ENCODE results near the gene HNMT. TPM values are rescaled to one million over a fixed set of nuclear protein-coding genes. Genes with fewer than 3 reads are reported as not detected.
"Not testable (repeated sequence)": the region's sequence is repeated elsewhere in the genome, so short reads cannot be mapped to it uniquely, and the experiment has no call there.

HNMT gene
- total and polyA plus RNA-seq, 2 of the 13 experiments (the other 11 are each of a cell fraction or from before 2014, with no cell fraction given): 279 to 309 TPM

- BruUV-seq (replicated peaks); H3K9ac ChIP-seq (ENCODE audit: insufficient read depth, low read depth, low read length); POLR2A ChIA-PET; H3K9me3 ChIP-seq (ENCODE audit: low read length); H3K36me3 ChIP-seq (replicated peaks in 1 of 2; ENCODE audit: control insufficient read depth in 1 of 2, insufficient read depth in 2 of 2, low read length in 2 of 2); H3K27ac ChIP-seq (ENCODE audit: extremely low read length, insufficient read depth, low read length); in situ Hi-C loops (cut with HindIII; ENCODE audit: extremely low pct_ligation_motif_present, low pct_unique_long_range_greater_than_20kb); H3K4me3 ChIP-seq (replicated peaks in 1 of 3; ENCODE audit: insufficient read depth in 1 of 3, low read depth in 2 of 3, low read length in 3 of 3); H3K27me3 ChIP-seq (ENCODE audit: control insufficient read depth in 1 of 2, insufficient read depth in 2 of 2, low read length in 2 of 2); H2AFZ ChIP-seq (ENCODE audit: low read length); H3K79me2 ChIP-seq (ENCODE audit: insufficient read depth, low read length); H4K20me1 ChIP-seq (ENCODE audit: insufficient read depth, low read length); CTCF ChIA-PET (ENCODE audit: low intra/inter-chr PET ratio, low total read pairs); H3K4me1 ChIP-seq (ENCODE audit: insufficient read depth, low read length); H3K4me2 ChIP-seq (ENCODE audit: low read depth, low read length); intact Hi-C loops (cut with micrococcal nuclease; ENCODE audit: unreplicated experiment); FAIRE-seq; ATAC-seq; DNase-seq (ENCODE audit: low spot score): not testable (repeated sequence)
- WGBS (ENCODE audit: low lambda C conversion rate): 79% methylated on average over 6 of the region's 6 CpGs
Measured at GRCh38 chr2:138043588-138043987, 79.3 kb downstream of the HNMT start.

GRCh38 chr2:138058427-138058826, 94.2 kb downstream of the HNMT start:
- in situ Hi-C loops (cut with HindIII; ENCODE audit: extremely low pct_ligation_motif_present, low pct_unique_long_range_greater_than_20kb): no loop called here
- DNase-seq (ENCODE audit: low spot score): peak; percentile 13
- intact Hi-C loops (cut with micrococcal nuclease; ENCODE audit: unreplicated experiment): no loop called here
- CTCF ChIA-PET (ENCODE audit: low intra/inter-chr PET ratio, low total read pairs): no interaction called here
- Histone ChIP-seq H3K79me2 (ENCODE audit: insufficient read depth, low read length) (no peaks in the 10 kb centered on the region), H3K4me2 (ENCODE audit: low read depth, low read length) (0 out of 2 replicates have a peak overlapping the region, but pooled peaks have one; percentile 1), H3K9me3 (ENCODE audit: low read length) (no peaks in the 10 kb centered on the region), H3K27me3 (ENCODE audit: control insufficient read depth in 1 of 2, insufficient read depth in 2 of 2, low read length in 2 of 2) (no peaks in the 10 kb centered on the region), H2AFZ (ENCODE audit: low read length) (no peak overlapping the region), H3K27ac (ENCODE audit: extremely low read length, insufficient read depth, low read length) (no peak overlapping the region), H4K20me1 (ENCODE audit: insufficient read depth, low read length) (no peaks in the 10 kb centered on the region), H3K4me3 (replicated peaks in 1 of 3; ENCODE audit: insufficient read depth in 1 of 3, low read depth in 2 of 3, low read length in 3 of 3) (no peak overlapping the region), H3K9ac (ENCODE audit: insufficient read depth, low read depth, low read length) (no peak overlapping the region), H3K36me3 (replicated peaks in 1 of 2; ENCODE audit: control insufficient read depth in 1 of 2, insufficient read depth in 2 of 2, low read length in 2 of 2) (no peaks in the 10 kb centered on the region), H3K4me1 (ENCODE audit: insufficient read depth, low read length) (peaks cover 28% of the 10 kb centered on the region)
- FAIRE-seq: no peak
- no peak for ATAC-seq
- TF ChIP-seq ZFP1 (CRISPR knock-in tag; IDR thresholded peaks at IDR 0.05): no peak
- no peak for TF ChIP-seq E2F1 (CRISPR knock-in tag; IDR thresholded peaks at IDR 0.05)
- no peak for TF ChIP-seq STAG1 (CRISPR knock-in tag; IDR thresholded peaks at IDR 0.05)
- TF ChIP-seq AGO2 (optimal IDR thresholded peaks at IDR 0.05; ENCODE audit: low read depth, low read length): no peak
- TF ChIP-seq NCOA2 (CRISPR knock-in tag; IDR thresholded peaks at IDR 0.05): no peak
- TF ChIP-seq FOXA1 (IDR thresholded peaks at IDR 0.05): no peak
- TF ChIP-seq FOXA1 (CRISPR knock-in tag; IDR thresholded peaks at IDR 0.05): peak; percentile 27; the same call in 1 of the 2 replicates
- POLR2A ChIA-PET: no interaction called here
- WGBS (ENCODE audit: low lambda C conversion rate): 31% methylated on average over 1 of the region's 1 CpG
- BruUV-seq (replicated peaks): no TSS peak

Measured in HepG2 (cell line).